Measurements from ENCODE around the gene BCKDHB.
"Not testable (repeated sequence)": the region's sequence is repeated elsewhere in the genome, so short reads cannot be mapped to it uniquely, and the experiment has no call there.

BCKDHB gene

GRCh38 chr6:80209430-80209829 is 103.0 kb downstream of the BCKDHB start:
- DNase-seq (ENCODE audit: low spot score): no peak

GRCh38 chr6:80210618-80211017 is 104.1 kb downstream of the BCKDHB start:
- no peak for DNase-seq (ENCODE audit: low spot score)

- DNase-seq (ENCODE audit: low spot score): no peak
Observed at GRCh38 chr6:80211286-80211685, 104.8 kb downstream of the BCKDHB start.

GRCh38 chr6:80211890-80212289 is 105.4 kb downstream of the BCKDHB start:
- DNase-seq (ENCODE audit: low spot score): not testable (repeated sequence)

- peak; percentile 75 for DNase-seq (ENCODE audit: low spot score)
Observed at GRCh38 chr6:80214436-80215022, 108.1 kb downstream of the BCKDHB start.

GRCh38 chr6:80215063-80215462 is 108.6 kb downstream of the BCKDHB start:
- DNase-seq (ENCODE audit: low spot score): no peak

GRCh38 chr6:80217794-80218193 is 111.3 kb downstream of the BCKDHB start:
- no peak for DNase-seq (ENCODE audit: low spot score)

GRCh38 chr6:80223743-80224212 is 117.3 kb downstream of the BCKDHB start:
- no peak for DNase-seq (ENCODE audit: low spot score)

GRCh38 chr6:80226151-80226550 is 119.7 kb downstream of the BCKDHB start:
- no peak for DNase-seq (ENCODE audit: low spot score)

- DNase-seq (ENCODE audit: low spot score): no peak
Observed at GRCh38 chr6:80226699-80227098, 120.2 kb downstream of the BCKDHB start.

GRCh38 chr6:80227545-80228105 is 121.2 kb downstream of the BCKDHB start:
- no peak for DNase-seq (ENCODE audit: low spot score)

GRCh38 chr6:80233262-80233661 is 126.8 kb downstream of the BCKDHB start:
- no peak for DNase-seq (ENCODE audit: low spot score)

- DNase-seq (ENCODE audit: low spot score): no peak
Observed at GRCh38 chr6:80233958-80234357, 127.5 kb downstream of the BCKDHB start.

GRCh38 chr6:80234401-80234800 is 127.9 kb downstream of the BCKDHB start:
- no peak for DNase-seq (ENCODE audit: low spot score)

- no peak for DNase-seq (ENCODE audit: low spot score)
Observed at GRCh38 chr6:80234908-80235307, 128.4 kb downstream of the BCKDHB start.

GRCh38 chr6:80235647-80236046 is 129.2 kb downstream of the BCKDHB start:
- no peak for DNase-seq (ENCODE audit: low spot score)

- DNase-seq (ENCODE audit: low spot score): not testable (repeated sequence)
Observed at GRCh38 chr6:80238754-80239153, 132.3 kb downstream of the BCKDHB start.

GRCh38 chr6:80245043-80245442 is 138.6 kb downstream of the BCKDHB start:
- no peak for DNase-seq (ENCODE audit: low spot score)

GRCh38 chr6:80249897-80250296 is 143.4 kb downstream of the BCKDHB start:
- DNase-seq (ENCODE audit: low spot score): no peak

- no peak for DNase-seq (ENCODE audit: low spot score)
Observed at GRCh38 chr6:80250391-80250997, 144.0 kb downstream of the BCKDHB start.

- no peak for DNase-seq (ENCODE audit: low spot score)
Observed at GRCh38 chr6:80251321-80251720, 144.8 kb downstream of the BCKDHB start.

GRCh38 chr6:80254716-80255115 is 148.2 kb downstream of the BCKDHB start:
- DNase-seq (ENCODE audit: low spot score): no peak

- DNase-seq (ENCODE audit: low spot score): no peak
Observed at GRCh38 chr6:80256691-80257090, 150.2 kb downstream of the BCKDHB start.

- DNase-seq (ENCODE audit: low spot score): no peak
Observed at GRCh38 chr6:80259118-80259517, 152.6 kb downstream of the BCKDHB start.

Measured in RKO (cell line).